ENCODE measurements around the gene MCC. TPM values are rescaled to one million over a fixed set of nuclear protein-coding genes. Genes with fewer than 3 reads are reported as not detected.

The MCC gene
- total and polyA plus RNA-seq, 7 donors, result 1.4 to 13.8 (median 4.4) TPM

DNA sequence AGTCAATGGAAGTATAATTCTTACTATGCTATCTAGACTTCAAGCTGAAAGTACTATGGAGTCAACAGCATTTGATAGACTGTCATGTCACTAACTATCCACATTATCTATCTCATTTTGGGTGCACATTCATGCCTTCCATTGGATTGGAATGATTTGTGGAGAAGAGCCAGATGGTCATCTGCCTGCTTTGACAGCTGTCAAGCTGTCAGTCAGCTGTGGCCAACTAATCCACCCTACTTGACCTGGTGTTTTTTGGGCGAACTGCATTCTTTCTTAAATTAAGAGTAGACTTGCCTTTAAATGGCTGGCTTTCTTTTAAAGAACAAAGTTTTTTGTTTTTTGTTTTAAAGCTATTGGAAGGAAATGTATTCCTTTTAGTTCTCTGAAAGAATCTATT, 360.2 kb downstream of the MCC start:
- Histone ChIP-seq H3K36me3 (ENCODE audit: insufficient read depth in 1 of 2, low read depth in 1 of 2) (no peaks in the 10 kb centered on the region), H3K9me3 (no peaks in the 10 kb centered on the region), H3K27me3 (ENCODE audit: insufficient read depth in 3 of 3, low read length in 2 of 3) (no peaks in the 10 kb centered on the region), H3K4me3 (no peak overlapping the region), H3K4me1 (no peaks in the 10 kb centered on the region), H3K27ac (no peak overlapping the region)
- TF ChIP-seq, protein P1, sequence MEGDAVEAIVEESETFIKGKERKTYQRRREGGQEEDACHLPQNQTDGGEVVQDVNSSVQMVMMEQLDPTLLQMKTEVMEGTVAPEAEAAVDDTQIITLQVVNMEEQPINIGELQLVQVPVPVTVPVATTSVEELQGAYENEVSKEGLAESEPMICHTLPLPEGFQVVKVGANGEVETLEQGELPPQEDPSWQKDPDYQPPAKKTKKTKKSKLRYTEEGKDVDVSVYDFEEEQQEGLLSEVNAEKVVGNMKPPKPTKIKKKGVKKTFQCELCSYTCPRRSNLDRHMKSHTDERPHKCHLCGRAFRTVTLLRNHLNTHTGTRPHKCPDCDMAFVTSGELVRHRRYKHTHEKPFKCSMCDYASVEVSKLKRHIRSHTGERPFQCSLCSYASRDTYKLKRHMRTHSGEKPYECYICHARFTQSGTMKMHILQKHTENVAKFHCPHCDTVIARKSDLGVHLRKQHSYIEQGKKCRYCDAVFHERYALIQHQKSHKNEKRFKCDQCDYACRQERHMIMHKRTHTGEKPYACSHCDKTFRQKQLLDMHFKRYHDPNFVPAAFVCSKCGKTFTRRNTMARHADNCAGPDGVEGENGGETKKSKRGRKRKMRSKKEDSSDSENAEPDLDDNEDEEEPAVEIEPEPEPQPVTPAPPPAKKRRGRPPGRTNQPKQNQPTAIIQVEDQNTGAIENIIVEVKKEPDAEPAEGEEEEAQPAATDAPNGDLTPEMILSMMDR (IDR thresholded peaks at IDR 0.05), result no peak
- 51 to 63% (median 55%) methylated on average over 1 of the region's 1 CpG for WGBS, 3 donors
- DNase-seq (no peak), ATAC-seq (no peak)
- intact Hi-C loops (cut with DNase I), result no loop called here

DNA sequence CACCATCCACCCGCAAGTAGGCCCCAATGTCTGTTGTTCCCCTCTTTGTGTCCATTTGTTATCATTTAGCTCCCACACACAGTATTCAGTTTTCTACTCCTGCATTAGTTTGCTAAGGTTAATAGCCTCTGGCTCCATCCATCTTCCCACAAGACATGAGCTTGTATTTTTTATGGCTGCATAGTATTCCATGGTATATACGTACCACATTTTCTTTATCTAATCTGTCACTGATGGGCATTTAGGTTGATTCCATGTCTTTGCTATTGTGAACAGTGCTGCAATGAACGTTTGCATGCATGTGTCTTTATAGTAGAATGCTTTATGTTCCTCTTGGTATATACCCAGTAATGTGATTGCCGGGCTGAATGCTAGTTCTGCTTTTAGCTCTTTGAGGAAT, 361.2 kb downstream of the MCC start:
- TF ChIP-seq, protein P1 (IDR thresholded peaks at IDR 0.05), result no peak
- Histone ChIP-seq H3K9me3 (no peaks in the 10 kb centered on the region), H3K4me1 (no peaks in the 10 kb centered on the region), H3K27ac (no peak overlapping the region), H3K36me3 (ENCODE audit: insufficient read depth in 1 of 2, low read depth in 1 of 2) (no peaks in the 10 kb centered on the region), H3K27me3 (ENCODE audit: insufficient read depth in 3 of 3, low read length in 2 of 3) (no peaks in the 10 kb centered on the region), H3K4me3 (no peak overlapping the region)
- DNase-seq (no peak), ATAC-seq (no peak)
- intact Hi-C loops (cut with DNase I), result no loop called here
- WGBS, 3 donors, result 71 to 73% (median 72%) methylated on average over 4 of the region's 4 CpGs

DNA sequence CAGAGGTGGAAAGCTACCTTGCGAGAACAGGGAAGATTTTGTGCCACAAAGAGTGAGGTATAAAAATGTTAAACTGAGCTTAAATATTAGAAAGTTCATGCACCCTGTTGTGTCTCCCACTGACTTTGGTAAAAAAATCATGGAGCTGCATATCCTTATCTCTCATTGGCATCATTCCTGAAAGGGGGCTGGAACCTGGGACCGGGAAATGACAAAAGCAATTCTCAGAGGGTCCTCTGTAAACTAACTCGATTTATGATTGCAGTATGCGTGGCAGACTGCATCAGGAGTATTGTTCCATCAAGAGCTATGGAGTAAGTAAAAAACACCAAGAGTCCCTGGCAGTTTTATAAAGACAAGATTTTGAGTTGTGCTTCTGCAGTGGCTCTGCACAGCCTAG, 362.9 kb downstream of the MCC start:
- intact Hi-C loops (cut with DNase I), result no loop called here
- ATAC-seq, result no peak
- no peak overlapping the region for H3K4me3 ChIP-seq
- H3K9me3 ChIP-seq, result no peaks in the 10 kb centered on the region
- no peaks in the 10 kb centered on the region for H3K4me1 ChIP-seq
- DNase-seq, result no peak
- no peaks in the 10 kb centered on the region for H3K27me3 ChIP-seq (ENCODE audit: insufficient read depth in 3 of 3, low read length in 2 of 3)
- WGBS, 3 donors, result 65 to 70% (median 66%) methylated on average over 4 of the region's 4 CpGs
- H3K36me3 ChIP-seq (ENCODE audit: insufficient read depth in 1 of 2, low read depth in 1 of 2), result no peaks in the 10 kb centered on the region
- TF ChIP-seq, protein P1 (IDR thresholded peaks at IDR 0.05), result no peak
- no peak overlapping the region for H3K27ac ChIP-seq

DNA sequence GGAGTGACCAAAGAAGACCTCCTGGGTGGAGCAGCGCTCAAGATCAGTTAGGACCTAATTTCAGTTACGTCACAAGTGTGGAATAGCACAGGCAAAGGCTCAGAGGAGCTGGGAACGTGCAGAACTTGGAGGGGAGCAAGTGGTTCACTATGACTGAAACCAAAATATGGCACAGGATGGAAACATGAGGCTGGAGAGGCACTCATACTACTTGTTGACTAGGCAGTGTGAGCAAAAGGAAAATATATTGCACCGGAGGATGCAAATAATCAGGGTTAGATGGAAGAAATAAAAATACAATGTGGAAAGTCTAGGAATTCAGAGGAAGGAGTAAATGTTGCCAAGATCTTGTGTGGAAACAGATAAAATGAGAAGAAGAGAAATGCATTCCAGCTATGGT, 363.3 kb downstream of the MCC start:
- Histone ChIP-seq H3K4me1 (no peaks in the 10 kb centered on the region), H3K27me3 (ENCODE audit: insufficient read depth in 3 of 3, low read length in 2 of 3) (no peaks in the 10 kb centered on the region), H3K27ac (no peak overlapping the region), H3K4me3 (no peak overlapping the region), H3K9me3 (no peaks in the 10 kb centered on the region), H3K36me3 (ENCODE audit: insufficient read depth in 1 of 2, low read depth in 1 of 2) (no peaks in the 10 kb centered on the region)
- DNase-seq (no peak), ATAC-seq (no peak)
- TF ChIP-seq, protein P1 (IDR thresholded peaks at IDR 0.05), result no peak
- 87 to 91% (median 90%) methylated on average over 4 of the region's 4 CpGs for WGBS, 3 donors
- intact Hi-C loops (cut with DNase I), result no loop called here

DNA sequence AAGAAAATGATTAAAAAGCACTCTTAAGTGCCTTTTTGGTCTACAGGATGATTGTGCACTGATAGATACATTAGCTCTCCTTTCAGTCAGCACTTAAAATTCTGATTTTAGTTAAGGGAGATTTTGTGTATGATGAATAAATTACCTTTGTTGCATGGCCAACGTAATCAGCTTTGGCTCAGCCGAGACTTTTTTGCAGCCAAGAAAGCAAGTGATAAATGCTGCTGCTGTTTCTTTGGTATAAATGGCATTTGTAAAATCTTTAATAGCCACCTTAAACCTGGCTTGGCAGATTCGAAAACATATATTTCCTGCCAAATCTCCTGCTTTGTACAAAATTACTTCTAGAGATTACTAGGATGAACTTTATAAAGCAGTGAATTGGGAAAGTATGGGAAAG, 364.0 kb downstream of the MCC start:
- no peaks in the 10 kb centered on the region for H3K27me3 ChIP-seq (ENCODE audit: insufficient read depth in 3 of 3, low read length in 2 of 3)
- DNase-seq (no peak), ATAC-seq (no peak)
- 47 to 57% (median 48%) methylated on average over 3 of the region's 3 CpGs for WGBS, 3 donors
- H3K4me1 ChIP-seq, result no peaks in the 10 kb centered on the region
- H3K9me3 ChIP-seq, result no peaks in the 10 kb centered on the region
- H3K4me3 ChIP-seq, result no peak overlapping the region
- no peaks in the 10 kb centered on the region for H3K36me3 ChIP-seq (ENCODE audit: insufficient read depth in 1 of 2, low read depth in 1 of 2)
- intact Hi-C loops (cut with DNase I), result no loop called here
- TF ChIP-seq, protein P1 (IDR thresholded peaks at IDR 0.05), result no peak
- H3K27ac ChIP-seq, result no peak overlapping the region

Data from psoas muscle (tissue), 8 donors.